Inferior parietal cortex (tissue), 1 donor: ENCODE data around the gene METTL25B.

Experiments
- DNase-seq: peaks from one replicate; pipeline ENCODE4 v3.0.0-alpha.2; 2016; ENCODE audit errors: extremely low spot score

The METTL25B gene

GRCh38 chr1:156700736-156701531 lies 27.3 kb upstream of the METTL25B start:
- DNase-seq, result no peak

GRCh38 chr1:156703336-156703735 lies 24.9 kb upstream of the METTL25B start:
- DNase-seq, result no peak

- no peak for DNase-seq
Measured at GRCh38 chr1:156703741-156704140, 24.5 kb upstream of the METTL25B start.

- DNase-seq, result no peak
Measured at GRCh38 chr1:156704166-156704711, 24.0 kb upstream of the METTL25B start.

GRCh38 chr1:156704930-156705320 lies 23.3 kb upstream of the METTL25B start:
- no peak for DNase-seq

GRCh38 chr1:156705321-156705917 lies 22.9 kb upstream of the METTL25B start, which contains the start of gene CRABP2:
Gene CRABP2 (minus strand): TSS chr1:156705583. CDS start chr1:156705446, 137 bp downstream.
- no peak for DNase-seq

GRCh38 chr1:156705918-156706656 lies 22.2 kb upstream of the METTL25B start:
- no peak for DNase-seq

GRCh38 chr1:156706657-156707416 lies 21.4 kb upstream of the METTL25B start:
- no peak for DNase-seq

- DNase-seq, result no peak
Measured at GRCh38 chr1:156707417-156708217, 20.7 kb upstream of the METTL25B start.

- DNase-seq, result no peak
Measured at GRCh38 chr1:156708218-156708661, 20.0 kb upstream of the METTL25B start.

GRCh38 chr1:156709031-156709430 lies 19.2 kb upstream of the METTL25B start:
- DNase-seq, result no peak

- no peak for DNase-seq
Measured at GRCh38 chr1:156709757-156710489, 18.3 kb upstream of the METTL25B start.

GRCh38 chr1:156711011-156711817 lies 17.1 kb upstream of the METTL25B start:
- no peak for DNase-seq

GRCh38 chr1:156712626-156713025 lies 15.6 kb upstream of the METTL25B start:
- DNase-seq, result no peak

- DNase-seq, result no peak
Measured at GRCh38 chr1:156714830-156715229, 13.4 kb upstream of the METTL25B start.

- no peak for DNase-seq
Measured at GRCh38 chr1:156717351-156717750, 10.9 kb upstream of the METTL25B start.

- no peak for DNase-seq
Measured at GRCh38 chr1:156721131-156721530, 7.1 kb upstream of the METTL25B start.

GRCh38 chr1:156721535-156721934 lies 6.7 kb upstream of the METTL25B start:
- no peak for DNase-seq

GRCh38 chr1:156725683-156726280 lies 2.5 kb upstream of the METTL25B start:
- peak; percentile 89 for DNase-seq
